ENCODE results near the gene HCFC1.

DNA sequence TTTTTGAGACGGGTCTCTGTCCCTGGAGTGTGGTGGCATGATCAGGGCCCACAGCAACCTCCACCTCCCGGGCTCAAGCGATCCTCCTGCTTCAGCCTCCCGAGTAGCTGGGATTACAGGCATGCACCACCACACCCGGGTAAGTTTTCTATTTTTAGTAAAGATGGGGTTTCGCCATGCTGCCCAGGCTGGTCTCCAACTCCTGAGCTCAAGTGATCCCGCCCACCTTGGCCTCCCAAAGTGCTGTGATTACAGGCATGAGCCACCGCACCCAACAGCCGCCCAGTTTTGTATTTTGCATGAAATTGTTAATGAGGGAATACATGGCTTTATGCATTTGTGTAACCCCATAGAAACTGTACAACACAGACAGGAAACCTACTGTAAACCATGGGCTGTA lies 42.8 kb downstream of the HCFC1 start:
- TF ChIP-seq CTCF (IDR thresholded peaks at IDR 0.05) (no peak), POLR2A (IDR thresholded peaks at IDR 0.05) (no peak)

Measured in lower leg skin (tissue), 3 donors.